Lung (tissue), 12 donors: Measurements from ENCODE around the gene FDPS. TPM values are rescaled to one million over a fixed set of nuclear protein-coding genes. Genes with fewer than 3 reads are reported as not detected.

Experiments
- ATAC-seq: fragments of 200-7000 bp; cut with Tn5 transposase; one replicate; pipeline ENCODE4 v1.9.1; 2020; ENCODE audit warnings: moderate number of reproducible peaks; ENCODE audit not compliant: insufficient read depth, low FRiP score
- DNase-seq, 3 donors: peaks; one replicate each; pipeline ENCODE4 v3.0.0-alpha.2; 2013 to 2017
- H3K27ac ChIP-seq, 2 donors: one replicate each; pipeline ENCODE4 v1.5.1; 2013; ENCODE audit warnings: mild to moderate bottlenecking in 2 of 2, moderate library complexity in 2 of 2, control low read depth in 1 of 2, inconsistent platforms in 1 of 2, low read depth in 1 of 2, low read length in 1 of 2
- H3K27me3 ChIP-seq, 3 donors: one replicate each; pipeline ENCODE4 v1.5.1; 2013; ENCODE audit warnings: low read length in 2 of 3; ENCODE audit not compliant: control insufficient read depth in 3 of 3, insufficient read depth in 3 of 3
- H3K36me3 ChIP-seq, 4 donors: one replicate each; pipeline ENCODE4 v1.5.1; 2013; ENCODE audit warnings: low read length in 4 of 4, mild to moderate bottlenecking in 1 of 4, moderate library complexity in 1 of 4; ENCODE audit not compliant: control insufficient read depth in 4 of 4, insufficient read depth in 4 of 4
- H3K4me1 ChIP-seq, 5 donors: one replicate each; pipeline ENCODE4 v1.5.1; 2013; ENCODE audit warnings: low read length in 5 of 5, mild to moderate bottlenecking in 2 of 5, moderate library complexity in 1 of 5; ENCODE audit not compliant: control insufficient read depth in 5 of 5, insufficient read depth in 5 of 5
- H3K4me3 ChIP-seq: one replicate; pipeline ENCODE4 v1.5.1; 2013; ENCODE audit warnings: mild to moderate bottlenecking, control low read depth, moderate library complexity
- H3K9ac ChIP-seq, 2 donors: one replicate each; pipeline ENCODE4 v1.5.1; 2013; ENCODE audit warnings: low read length in 2 of 2, control low read depth in 1 of 2; ENCODE audit not compliant: insufficient read depth in 1 of 2
- H3K9me3 ChIP-seq, 4 donors: one replicate each; pipeline ENCODE4 v1.5.1; 2013; ENCODE audit warnings: low read length in 3 of 4, mild to moderate bottlenecking in 1 of 4, moderate library complexity in 1 of 4; ENCODE audit not compliant: control insufficient read depth in 4 of 4, insufficient read depth in 3 of 4
- WGBS, 2 donors: extraction: QIAGEN DNeasy Blood & Tissue Kit; methylation state at CpG; one replicate each; pipeline ENCODE4 v1.1.7; 2013; 5-methylcytosine and 5-hydroxymethylcytosine counted together
- polyA plus RNA-seq, 2 donors: library from polyadenylated mRNA; stranded (reverse); fragments of 200-250 nt; gene quantifications; one replicate each; pipeline ENCODE4 v1.2.1, GENCODE V29; 2013
- total RNA-seq, 2 donors: library from RNA; depleted of rRNA in 1 of 2; stranded (reverse); fragments of >200 nt in 1 of 2; gene quantifications; one replicate each; pipeline ENCODE4 v1.2.1, GENCODE V29; 2014 to 2021
- TF ChIP-seq, protein P1 (sequence below): IDR thresholded peaks from 2 replicates; pipeline ENCODE4 v1.5.1; 2012; ENCODE audit warnings: mild to moderate bottlenecking; ENCODE audit errors: control extremely low read depth, extremely low read depth
- donor health status: control.
- donor health status: control.
- donor health status: Bipolar disorder and iron deficiency.
- donor health status: healthy.
- donor health status: DM: yes; HTN: yes; CAD: no.

FDPS gene
- total and polyA plus RNA-seq, 4 donors, result 193 to 385 (median 308) TPM

DNA sequence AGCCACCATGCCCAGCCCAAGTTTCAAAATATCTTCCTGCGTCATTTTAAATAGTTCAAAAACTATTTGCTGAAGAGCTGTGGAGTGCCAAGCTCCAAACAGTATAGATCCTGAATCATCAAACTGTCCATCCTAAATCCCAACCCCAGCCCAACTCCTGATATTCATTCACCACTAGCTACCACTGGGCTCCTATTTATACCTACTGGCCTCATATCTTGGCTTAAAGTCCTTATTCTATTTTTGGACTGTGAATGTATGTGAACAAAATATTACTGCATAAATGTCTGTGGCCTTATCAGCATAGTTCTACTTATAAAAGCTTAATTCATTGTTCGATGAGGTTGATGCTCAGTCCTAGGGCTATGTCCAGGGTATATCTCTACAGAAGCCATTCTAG, 41.3 kb upstream of the FDPS start:
- peaks cover 44 to 68% (median 56%) of the 10 kb centered on the region in 4 donors for H3K36me3 ChIP-seq
- 92 to 97% methylated on average over 2 of the region's 2 CpGs for WGBS, 2 donors
- no peak for ATAC-seq

DNA sequence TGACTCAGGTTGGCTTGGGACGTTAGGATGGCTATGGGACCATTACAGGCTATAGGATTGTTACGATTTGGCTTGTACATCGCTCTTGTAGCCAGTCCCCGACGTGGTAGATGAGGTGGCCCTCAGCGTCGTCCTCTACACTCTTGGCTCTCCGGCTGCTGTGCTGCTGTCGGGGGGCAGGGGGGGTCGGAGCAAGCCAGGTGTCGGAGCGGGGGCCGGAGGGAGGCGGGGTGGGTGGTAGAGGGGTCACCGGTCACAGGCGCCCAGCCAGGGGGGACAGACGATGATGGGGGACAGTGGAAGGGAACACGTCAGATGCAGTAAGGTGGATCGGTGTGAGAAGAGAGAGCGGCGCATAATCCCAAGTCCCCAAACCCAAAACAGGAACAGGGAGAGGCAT, 40.0 kb upstream of the FDPS start:
- Histone ChIP-seq H3K4me3 (no peak overlapping the region), H3K27me3 (no peaks in the 10 kb centered on the region), H3K36me3 (peaks cover 44 to 66% (median 53%) of the 10 kb centered on the region in 4 donors), H3K27ac (no peak overlapping the region), H3K9me3 (no peaks in the 10 kb centered on the region), H3K9ac (no peak overlapping the region), H3K4me1 (peaks cover 0 to 12% (median 5%) of the 10 kb centered on the region in 5 donors)
- TF ChIP-seq, protein P1, sequence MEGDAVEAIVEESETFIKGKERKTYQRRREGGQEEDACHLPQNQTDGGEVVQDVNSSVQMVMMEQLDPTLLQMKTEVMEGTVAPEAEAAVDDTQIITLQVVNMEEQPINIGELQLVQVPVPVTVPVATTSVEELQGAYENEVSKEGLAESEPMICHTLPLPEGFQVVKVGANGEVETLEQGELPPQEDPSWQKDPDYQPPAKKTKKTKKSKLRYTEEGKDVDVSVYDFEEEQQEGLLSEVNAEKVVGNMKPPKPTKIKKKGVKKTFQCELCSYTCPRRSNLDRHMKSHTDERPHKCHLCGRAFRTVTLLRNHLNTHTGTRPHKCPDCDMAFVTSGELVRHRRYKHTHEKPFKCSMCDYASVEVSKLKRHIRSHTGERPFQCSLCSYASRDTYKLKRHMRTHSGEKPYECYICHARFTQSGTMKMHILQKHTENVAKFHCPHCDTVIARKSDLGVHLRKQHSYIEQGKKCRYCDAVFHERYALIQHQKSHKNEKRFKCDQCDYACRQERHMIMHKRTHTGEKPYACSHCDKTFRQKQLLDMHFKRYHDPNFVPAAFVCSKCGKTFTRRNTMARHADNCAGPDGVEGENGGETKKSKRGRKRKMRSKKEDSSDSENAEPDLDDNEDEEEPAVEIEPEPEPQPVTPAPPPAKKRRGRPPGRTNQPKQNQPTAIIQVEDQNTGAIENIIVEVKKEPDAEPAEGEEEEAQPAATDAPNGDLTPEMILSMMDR, result no peak
- DNase-seq, result no peak
- no peak for ATAC-seq
- 94 to 96% methylated on average over 21 of the region's 21 CpGs for WGBS, 2 donors

More for the DNA sequence above, 41.3 kb upstream of the FDPS start:
- no peaks in the 10 kb centered on the region for H3K9me3 ChIP-seq
- H3K27me3 ChIP-seq, result no peaks in the 10 kb centered on the region
- TF ChIP-seq, protein P1, result no peak
- H3K4me1 ChIP-seq, result peaks cover 0 to 12% (median 3%) of the 10 kb centered on the region in 5 donors
- no peak overlapping the region for H3K4me3 ChIP-seq
- H3K9ac ChIP-seq, result no peak overlapping the region
- no peak for DNase-seq
- peak overlapping the region in 1 of 2 donors; percentile 7 for H3K27ac ChIP-seq

DNA sequence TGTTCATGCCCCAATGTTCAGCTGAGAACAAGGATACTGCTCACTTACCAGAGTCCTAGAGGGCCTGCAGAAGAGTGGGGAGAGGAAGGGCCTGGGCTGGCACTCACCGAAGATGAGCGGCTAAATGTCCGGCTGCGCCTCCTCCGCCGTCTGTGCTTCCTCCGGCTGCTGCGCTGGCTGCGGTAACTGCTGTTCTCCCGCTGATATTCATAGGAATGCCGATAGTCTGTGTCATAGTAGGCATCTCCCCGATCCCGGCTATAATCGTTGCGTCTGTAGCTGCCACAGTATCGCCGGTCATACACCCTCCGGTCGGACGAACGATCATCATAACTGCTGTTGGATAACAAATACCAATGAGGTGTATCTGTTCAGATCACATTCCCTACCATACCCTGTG, 39.3 kb upstream of the FDPS start:
- no peak for DNase-seq
- no peak overlapping the region for H3K27ac ChIP-seq
- ATAC-seq, result no peak
- H3K4me3 ChIP-seq, result no peak overlapping the region
- H3K27me3 ChIP-seq, result no peaks in the 10 kb centered on the region
- H3K9me3 ChIP-seq, result no peaks in the 10 kb centered on the region
- peaks cover 40 to 60% (median 48%) of the 10 kb centered on the region in 4 donors for H3K36me3 ChIP-seq
- TF ChIP-seq, protein P1, result no peak
- H3K9ac ChIP-seq, result no peak overlapping the region
- H3K4me1 ChIP-seq, result peaks cover 0 to 15% (median 5%) of the 10 kb centered on the region in 5 donors
- 95 to 96% methylated on average over 21 of the region's 21 CpGs for WGBS, 2 donors
